ENCODE results near the gene CDK2AP2. TPM values are rescaled to one million over a fixed set of nuclear protein-coding genes. Genes with fewer than 3 reads are reported as not detected.

Gene CDK2AP2
- polyA plus RNA-seq, 2 of the 4 experiments (the other 2 are of a cell fraction): 36.6 to 53.1 TPM

DNA sequence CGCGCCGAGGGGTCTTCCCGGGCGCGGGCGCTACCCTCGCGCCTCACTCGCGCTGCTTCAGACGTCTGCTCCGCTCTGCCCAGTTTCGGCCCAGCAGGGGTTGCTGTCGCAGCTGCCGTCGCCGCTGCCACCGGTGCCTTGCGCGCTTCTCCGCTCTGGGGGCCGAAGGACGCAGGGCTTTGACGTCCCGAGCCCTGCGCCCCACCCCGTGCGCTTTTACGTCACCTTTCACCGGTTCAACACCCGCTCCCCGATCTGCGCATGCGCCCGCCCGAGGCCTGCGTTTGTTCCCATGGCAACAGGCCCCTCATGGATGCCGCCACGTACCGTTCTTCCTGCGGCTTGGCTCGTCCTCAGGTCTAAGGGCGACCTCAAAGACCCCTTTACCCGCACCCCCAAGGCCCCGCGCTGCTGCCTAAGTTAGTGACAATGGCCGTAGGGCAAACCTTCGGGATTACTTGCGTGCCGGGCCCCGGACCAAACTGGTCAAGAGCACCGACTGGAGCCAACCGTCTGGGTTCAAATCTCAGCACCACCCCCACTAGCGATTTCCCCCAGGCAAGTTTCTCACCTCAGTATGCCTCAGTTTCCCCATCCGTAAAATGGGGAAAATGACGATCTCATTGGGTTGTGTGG, 642 bp upstream of the CDK2AP2 start:
- peak; percentile 98 for DNase-seq (ENCODE audit: low read depth in 1 of 2, low spot score in 1 of 2)
- 2% methylated on average over 42 of the region's 57 CpGs for WGBS (ENCODE audit: missing lambda C conversion rate)
- TF ChIP-seq PHF8 (IDR thresholded peaks at IDR 0.05; ENCODE audit: borderline replicate concordance, low read depth) (peak; percentile 72), RFX5 (IDR thresholded peaks at IDR 0.05) (peak; percentile 3; the same call in 1 of the 2 replicates), E2F6 (IDR thresholded peaks at IDR 0.05; ENCODE audit: borderline replicate concordance, low read depth) (peak; percentile 38; the same call in 1 of the 2 replicates), CBX2 (IDR thresholded peaks at IDR 0.05; ENCODE audit: borderline replicate concordance, low read depth) (no peak), MAZ (IDR thresholded peaks at IDR 0.05; ENCODE audit: borderline replicate concordance, low read depth, low read length) (peak; percentile 94), JUN (IDR thresholded peaks at IDR 0.05) (peak in 1 of 2 experiments; percentile 34; a peak in 1 of 5 replicates), KDM5A (IDR thresholded peaks at IDR 0.05) (0 out of 2 replicates have a peak, but pooled peaks have one; percentile 26), MYC (IDR thresholded peaks at IDR 0.05; ENCODE audit: borderline replicate concordance, low read length) (0 out of 2 replicates have a peak, but pooled peaks have one; percentile 26), POLR2A (IDR thresholded peaks at IDR 0.05; ENCODE audit: low read length) (peak; percentile 48), ESRRA (IDR thresholded peaks at IDR 0.05; ENCODE audit: borderline replicate concordance, low read length) (0 out of 2 replicates have a peak, but pooled peaks have one; percentile 10), MAX (IDR thresholded peaks at IDR 0.05) (peak; percentile 40), HOXA7 (CRISPR knock-in tag; IDR thresholded peaks at IDR 0.05) (no peak), FOSL2 (IDR thresholded peaks at IDR 0.05) (no peak), FOSL2 (CRISPR knock-in tag; IDR thresholded peaks at IDR 0.05) (no peak)
- TF ChIP-seq, protein P1, sequence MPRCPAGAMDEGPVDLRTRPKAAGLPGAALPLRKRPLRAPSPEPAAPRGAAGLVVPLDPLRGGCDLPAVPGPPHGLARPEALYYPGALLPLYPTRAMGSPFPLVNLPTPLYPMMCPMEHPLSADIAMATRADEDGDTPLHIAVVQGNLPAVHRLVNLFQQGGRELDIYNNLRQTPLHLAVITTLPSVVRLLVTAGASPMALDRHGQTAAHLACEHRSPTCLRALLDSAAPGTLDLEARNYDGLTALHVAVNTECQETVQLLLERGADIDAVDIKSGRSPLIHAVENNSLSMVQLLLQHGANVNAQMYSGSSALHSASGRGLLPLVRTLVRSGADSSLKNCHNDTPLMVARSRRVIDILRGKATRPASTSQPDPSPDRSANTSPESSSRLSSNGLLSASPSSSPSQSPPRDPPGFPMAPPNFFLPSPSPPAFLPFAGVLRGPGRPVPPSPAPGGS (IDR thresholded peaks at IDR 0.05): peak; percentile 18; the same call in 1 of the 3 replicates
- TF ChIP-seq, protein P2, sequence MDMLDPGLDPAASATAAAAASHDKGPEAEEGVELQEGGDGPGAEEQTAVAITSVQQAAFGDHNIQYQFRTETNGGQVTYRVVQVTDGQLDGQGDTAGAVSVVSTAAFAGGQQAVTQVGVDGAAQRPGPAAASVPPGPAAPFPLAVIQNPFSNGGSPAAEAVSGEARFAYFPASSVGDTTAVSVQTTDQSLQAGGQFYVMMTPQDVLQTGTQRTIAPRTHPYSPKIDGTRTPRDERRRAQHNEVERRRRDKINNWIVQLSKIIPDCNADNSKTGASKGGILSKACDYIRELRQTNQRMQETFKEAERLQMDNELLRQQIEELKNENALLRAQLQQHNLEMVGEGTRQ (IDR thresholded peaks at IDR 0.05): peak; percentile 44
- CTCF ChIA-PET: interaction anchor here (1.1 kb wide), 1 partner anchor 163 kb away, joined by 6 read pairs; no protein-coding TSS in a partner anchor
- H3K9me3 ChIP-seq: no peaks in the 10 kb centered on the region
- no peak for FAIRE-seq
- peak overlapping the region; percentile 68 for H3K4me3 ChIP-seq
- ATAC-seq: peak; percentile 22 to 33
- peak overlapping the region; percentile 78 to 90 for H3K27ac ChIP-seq
- peak overlapping the region; percentile 78 for H3K4me2 ChIP-seq
- POLR2A ChIA-PET: interaction anchor here (0.6 kb wide), 2 partner anchors 122 to 167 kb away, joined by 3 read pairs; no protein-coding TSS in a partner anchor
- peaks cover 27% of the 10 kb centered on the region for H3K4me1 ChIP-seq

DNA sequence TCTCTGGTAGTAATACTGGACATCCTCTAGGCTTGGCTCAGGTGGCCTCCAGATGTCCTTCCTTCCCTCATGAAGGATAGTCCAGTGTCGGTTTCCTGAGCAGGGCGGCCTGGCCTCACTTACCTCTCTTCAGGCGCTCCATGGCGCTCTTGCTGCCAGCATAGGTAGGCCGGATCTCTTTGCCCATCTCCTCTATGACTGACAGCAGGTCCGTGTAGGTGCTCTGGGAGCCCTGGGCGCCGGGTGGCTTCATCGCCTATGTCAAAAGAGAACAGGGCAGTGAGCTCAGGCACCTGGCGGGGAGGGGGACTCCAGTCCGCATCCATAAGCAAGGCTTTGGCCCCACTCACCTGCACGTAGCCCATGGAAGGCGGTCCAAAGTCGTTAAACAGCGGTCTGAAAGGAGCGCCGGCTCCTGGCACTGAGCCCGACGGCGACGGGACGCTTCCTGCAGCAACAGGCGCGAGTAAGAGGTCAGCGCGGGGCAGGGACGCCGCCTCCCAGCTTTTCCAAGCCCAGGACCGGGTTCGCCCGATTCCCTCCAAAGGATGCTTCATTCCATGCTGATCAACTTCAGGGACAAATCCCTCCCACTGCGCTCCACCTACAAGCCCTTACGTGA, 609 bp downstream of the CDK2AP2 start:
- FAIRE-seq (no peak), ATAC-seq (peak in 1 of 2 experiments; percentile 45; a peak in 3 of 6 replicates), DNase-seq (ENCODE audit: low read depth in 1 of 2, low spot score in 1 of 2) (peak in 1 of 2 experiments; percentile 54)
- POLR2A ChIA-PET: no interaction called here
- Histone ChIP-seq H3K4me3 (peak overlapping the region; percentile 68), H3K4me1 (peaks cover 34% of the 10 kb centered on the region), H3K4me2 (peak overlapping the region; percentile 85), H3K9me3 (no peaks in the 10 kb centered on the region), H3K27ac (peak overlapping the region; percentile 81 to 90)
- WGBS (ENCODE audit: missing lambda C conversion rate): 16% methylated on average over 26 of the region's 33 CpGs
- CTCF ChIA-PET: interaction anchor here (0.7 to 1.1 kb wide), 5 partner anchors 76 to 162 kb away, joined by 3 to 6 read pairs (median 4); partner anchors contain the start of gene GSTP1
- no peak for TF ChIP-seq FOSB (CRISPR knock-in tag; IDR thresholded peaks at IDR 0.05)
- TF ChIP-seq, protein P3, sequence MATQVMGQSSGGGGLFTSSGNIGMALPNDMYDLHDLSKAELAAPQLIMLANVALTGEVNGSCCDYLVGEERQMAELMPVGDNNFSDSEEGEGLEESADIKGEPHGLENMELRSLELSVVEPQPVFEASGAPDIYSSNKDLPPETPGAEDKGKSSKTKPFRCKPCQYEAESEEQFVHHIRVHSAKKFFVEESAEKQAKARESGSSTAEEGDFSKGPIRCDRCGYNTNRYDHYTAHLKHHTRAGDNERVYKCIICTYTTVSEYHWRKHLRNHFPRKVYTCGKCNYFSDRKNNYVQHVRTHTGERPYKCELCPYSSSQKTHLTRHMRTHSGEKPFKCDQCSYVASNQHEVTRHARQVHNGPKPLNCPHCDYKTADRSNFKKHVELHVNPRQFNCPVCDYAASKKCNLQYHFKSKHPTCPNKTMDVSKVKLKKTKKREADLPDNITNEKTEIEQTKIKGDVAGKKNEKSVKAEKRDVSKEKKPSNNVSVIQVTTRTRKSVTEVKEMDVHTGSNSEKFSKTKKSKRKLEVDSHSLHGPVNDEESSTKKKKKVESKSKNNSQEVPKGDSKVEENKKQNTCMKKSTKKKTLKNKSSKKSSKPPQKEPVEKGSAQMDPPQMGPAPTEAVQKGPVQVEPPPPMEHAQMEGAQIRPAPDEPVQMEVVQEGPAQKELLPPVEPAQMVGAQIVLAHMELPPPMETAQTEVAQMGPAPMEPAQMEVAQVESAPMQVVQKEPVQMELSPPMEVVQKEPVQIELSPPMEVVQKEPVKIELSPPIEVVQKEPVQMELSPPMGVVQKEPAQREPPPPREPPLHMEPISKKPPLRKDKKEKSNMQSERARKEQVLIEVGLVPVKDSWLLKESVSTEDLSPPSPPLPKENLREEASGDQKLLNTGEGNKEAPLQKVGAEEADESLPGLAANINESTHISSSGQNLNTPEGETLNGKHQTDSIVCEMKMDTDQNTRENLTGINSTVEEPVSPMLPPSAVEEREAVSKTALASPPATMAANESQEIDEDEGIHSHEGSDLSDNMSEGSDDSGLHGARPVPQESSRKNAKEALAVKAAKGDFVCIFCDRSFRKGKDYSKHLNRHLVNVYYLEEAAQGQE (IDR thresholded peaks at IDR 0.05): no peak
- no peak for TF ChIP-seq EP300 (IDR thresholded peaks at IDR 0.05)
- TF ChIP-seq NFE2L2 (conservative IDR thresholded peaks at IDR 0.05; ENCODE audit: low read length): no peak
- TF ChIP-seq ESRRA (IDR thresholded peaks at IDR 0.05; ENCODE audit: borderline replicate concordance, low read length): no peak
- TF ChIP-seq JUN (IDR thresholded peaks at IDR 0.05): no peak
- TF ChIP-seq HOXA7 (CRISPR knock-in tag; IDR thresholded peaks at IDR 0.05): no peak
- no peak for TF ChIP-seq E2F6 (IDR thresholded peaks at IDR 0.05; ENCODE audit: borderline replicate concordance, low read depth)
- no peak for TF ChIP-seq CBX8 (IDR thresholded peaks at IDR 0.05)
- TF ChIP-seq HOXB5 (CRISPR knock-in tag; IDR thresholded peaks at IDR 0.05): no peak
- TF ChIP-seq, protein P4, sequence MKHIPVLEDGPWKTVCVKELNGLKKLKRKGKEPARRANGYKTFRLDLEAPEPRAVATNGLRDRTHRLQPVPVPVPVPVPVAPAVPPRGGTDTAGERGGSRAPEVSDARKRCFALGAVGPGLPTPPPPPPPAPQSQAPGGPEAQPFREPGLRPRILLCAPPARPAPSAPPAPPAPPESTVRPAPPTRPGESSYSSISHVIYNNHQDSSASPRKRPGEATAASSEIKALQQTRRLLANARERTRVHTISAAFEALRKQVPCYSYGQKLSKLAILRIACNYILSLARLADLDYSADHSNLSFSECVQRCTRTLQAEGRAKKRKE (CRISPR knock-in tag; IDR thresholded peaks at IDR 0.05; ENCODE audit: low read depth): no peak
- no peak for TF ChIP-seq MYC (IDR thresholded peaks at IDR 0.05; ENCODE audit: borderline replicate concordance, low read length)
- TF ChIP-seq FOXS1 (CRISPR knock-in tag; IDR thresholded peaks at IDR 0.05): no peak
